H1 (cell line): ENCODE results near the gene NADK.

Source experiments
- GABPA ChIP-seq: IDR thresholded peaks from 2 replicates; pipeline ENCODE4 v1.6.1; 2011; ENCODE audit warnings: mild to moderate bottlenecking, low read length, moderate library complexity, borderline replicate concordance; ENCODE audit not compliant: insufficient read depth
- HDAC6 ChIP-seq: IDR thresholded peaks from one replicate; pipeline ENCODE4 v1.7.1; 2012; ENCODE audit warnings: low read depth, mild to moderate bottlenecking, inconsistent platforms, low read length, moderate library complexity
- KDM1A ChIP-seq: fragments of 200-600, 300-600 bp; sonication (generic); IDR thresholded peaks from 2 replicates; pipeline ENCODE4 v1.7.1; 2016; ENCODE audit warnings: mild to moderate bottlenecking, low read length, borderline replicate concordance
- KDM4A ChIP-seq: IDR thresholded peaks from one replicate; pipeline ENCODE4 v1.7.1; 2012; ENCODE audit warnings: low read depth, mild to moderate bottlenecking, moderate library complexity, low read length, inconsistent platforms; ENCODE audit not compliant: severe bottlenecking
- NANOG ChIP-seq: IDR thresholded peaks from 2 replicates; pipeline ENCODE4 v1.6.1; 2011; ENCODE audit warnings: low read length, low read depth, mild to moderate bottlenecking, inconsistent platforms; ENCODE audit not compliant: insufficient read depth, poor library complexity, severe bottlenecking
- POLR2A ChIP-seq, 2 experiments: IDR thresholded peaks; 1 replicate in 1 of 2; 2 replicates in 1 of 2; pipeline ENCODE4 v1.6.1; 2011; ENCODE audit warnings: low read depth in 2 of 2, low read length in 2 of 2, mild to moderate bottlenecking in 2 of 2; ENCODE audit errors: control extremely low read depth in 1 of 2
- TF ChIP-seq, protein P1 (sequence below): IDR thresholded peaks from 2 replicates; pipeline ENCODE4 v1.6.1; 2011; ENCODE audit warnings: low read depth, mild to moderate bottlenecking, low read length; ENCODE audit not compliant: insufficient read depth
- TF ChIP-seq, protein P2 (sequence below), 3 experiments: IDR thresholded peaks; 1 replicate in 2 of 3; 2 replicates in 1 of 3; pipeline versions ENCODE4 v1.5.1 to v1.6.1; 2011; ENCODE audit warnings: low read length in 3 of 3, mild to moderate bottlenecking in 3 of 3, inconsistent platforms in 2 of 3, low read depth in 1 of 3, moderate library complexity in 1 of 3; ENCODE audit not compliant: insufficient read depth in 1 of 3; ENCODE audit errors: control extremely low read depth in 1 of 3

DNA sequence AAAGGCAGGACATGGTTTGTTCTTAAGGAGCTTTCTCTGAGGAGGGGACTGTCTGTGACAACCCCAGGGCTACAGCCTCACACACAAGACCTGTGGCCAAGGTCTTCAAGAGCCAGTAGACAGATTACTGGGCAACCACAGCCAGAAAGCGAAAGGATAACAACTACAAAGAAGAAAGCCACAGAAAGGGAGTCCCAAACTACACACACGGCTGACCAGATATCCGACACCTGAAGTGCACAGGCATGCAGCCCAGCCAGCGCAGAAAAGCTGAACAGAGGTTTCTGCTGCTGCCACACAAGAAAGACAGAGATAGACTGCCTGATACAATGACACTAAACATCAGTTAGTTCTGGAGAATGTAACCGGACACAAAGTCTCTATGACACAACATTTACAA is 21.4 kb upstream of the NADK start:
- TF ChIP-seq KDM1A = no peak
- TF ChIP-seq, protein P1, sequence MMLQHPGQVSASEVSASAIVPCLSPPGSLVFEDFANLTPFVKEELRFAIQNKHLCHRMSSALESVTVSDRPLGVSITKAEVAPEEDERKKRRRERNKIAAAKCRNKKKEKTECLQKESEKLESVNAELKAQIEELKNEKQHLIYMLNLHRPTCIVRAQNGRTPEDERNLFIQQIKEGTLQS = no peak
- no peak for TF ChIP-seq HDAC6
- TF ChIP-seq, protein P2, sequence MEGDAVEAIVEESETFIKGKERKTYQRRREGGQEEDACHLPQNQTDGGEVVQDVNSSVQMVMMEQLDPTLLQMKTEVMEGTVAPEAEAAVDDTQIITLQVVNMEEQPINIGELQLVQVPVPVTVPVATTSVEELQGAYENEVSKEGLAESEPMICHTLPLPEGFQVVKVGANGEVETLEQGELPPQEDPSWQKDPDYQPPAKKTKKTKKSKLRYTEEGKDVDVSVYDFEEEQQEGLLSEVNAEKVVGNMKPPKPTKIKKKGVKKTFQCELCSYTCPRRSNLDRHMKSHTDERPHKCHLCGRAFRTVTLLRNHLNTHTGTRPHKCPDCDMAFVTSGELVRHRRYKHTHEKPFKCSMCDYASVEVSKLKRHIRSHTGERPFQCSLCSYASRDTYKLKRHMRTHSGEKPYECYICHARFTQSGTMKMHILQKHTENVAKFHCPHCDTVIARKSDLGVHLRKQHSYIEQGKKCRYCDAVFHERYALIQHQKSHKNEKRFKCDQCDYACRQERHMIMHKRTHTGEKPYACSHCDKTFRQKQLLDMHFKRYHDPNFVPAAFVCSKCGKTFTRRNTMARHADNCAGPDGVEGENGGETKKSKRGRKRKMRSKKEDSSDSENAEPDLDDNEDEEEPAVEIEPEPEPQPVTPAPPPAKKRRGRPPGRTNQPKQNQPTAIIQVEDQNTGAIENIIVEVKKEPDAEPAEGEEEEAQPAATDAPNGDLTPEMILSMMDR (IDR thresholded peaks at IDR 0.05; ENCODE audit: control extremely low read depth in 1 of 3, insufficient read depth in 1 of 3, low read depth in 1 of 3, low read length in 3 of 3) = no peak
- no peak for TF ChIP-seq NANOG
- no peak for TF ChIP-seq POLR2A (IDR thresholded peaks at IDR 0.05; ENCODE audit: control extremely low read depth in 1 of 2, low read depth in 2 of 2, low read length in 2 of 2)
- TF ChIP-seq KDM4A = no peak
- no peak for TF ChIP-seq GABPA
